WI38 (cell line): Measurements from ENCODE around the gene GPR119.
"Not testable (repeated sequence)": the region's sequence is repeated elsewhere in the genome, so short reads cannot be mapped to it uniquely, and the experiment has no call there.

Source experiments
- H3K4me3 ChIP-seq: 2 replicates; pipeline ENCODE4 v1.5.1; 2011; ENCODE audit warnings: low read depth, mild to moderate bottlenecking, control low read depth, low read length
- CTCF ChIP-seq: IDR thresholded peaks from 2 replicates; pipeline ENCODE4 v1.5.1; 2012; ENCODE audit warnings: low read depth, mild to moderate bottlenecking, control low read depth, low read length

Gene GPR119

GRCh38 chrX:130385520-130385919 is at the start of gene GPR119:
TSS of gene GPR119 (minus strand) at chrX:130385674. CDS start at chrX:130385447, 227 bp downstream.
- no peak within 1 kb of the TSS for H3K4me3 ChIP-seq
- TF ChIP-seq CTCF, result no peak

- H3K4me3 ChIP-seq, result not testable (repeated sequence)
These were observed 43.8 kb upstream of the GPR119 start for GRCh38 chrX:130429236-130429635.

- TF ChIP-seq CTCF, result no peak
- H3K4me3 ChIP-seq, result no peak overlapping the region
These were observed 41.1 kb upstream of the GPR119 start for GRCh38 chrX:130426531-130426930.

GRCh38 chrX:130419263-130419662 is 33.8 kb upstream of the GPR119 start:
- TF ChIP-seq CTCF, result no peak
- no peak overlapping the region for H3K4me3 ChIP-seq

GRCh38 chrX:130418740-130419139 is 33.3 kb upstream of the GPR119 start:
- TF ChIP-seq CTCF, result no peak
- H3K4me3 ChIP-seq, result no peak overlapping the region

- no peak for TF ChIP-seq CTCF
- H3K4me3 ChIP-seq, result no peak overlapping the region
These were observed 32.6 kb upstream of the GPR119 start for GRCh38 chrX:130418066-130418465.

- H3K4me3 ChIP-seq, result no peak overlapping the region
- no peak for TF ChIP-seq CTCF
These were observed 31.3 kb upstream of the GPR119 start for GRCh38 chrX:130416785-130417184.

- no peak for TF ChIP-seq CTCF
- no peak overlapping the region for H3K4me3 ChIP-seq
These were observed 29.7 kb upstream of the GPR119 start for GRCh38 chrX:130415201-130415600.
